Type B pancreatic cell (in vitro differentiated cells): ENCODE results near the gene HOXC11. TPM values are rescaled to one million over a fixed set of nuclear protein-coding genes. Genes with fewer than 3 reads are reported as not detected.

Experiments used
- DNase-seq: peaks from one replicate; pipeline ENCODE4 v3.0.0; 2021; ENCODE audit warnings: mixed read lengths; ENCODE audit not compliant: unreplicated experiment; ENCODE audit errors: extremely low spot score
- H3K27ac Mint-ChIP-seq: 2 replicates; pipeline ENCODE4 v1.8.0; 2021; ENCODE audit warnings: mild to moderate bottlenecking, mixed read lengths
- H3K27me3 Mint-ChIP-seq: 2 replicates; pipeline ENCODE4 v1.8.0; 2021; ENCODE audit warnings: mixed read lengths
- H3K36me3 Mint-ChIP-seq: 2 replicates; pipeline ENCODE4 v1.8.0; 2021; ENCODE audit warnings: mixed read lengths
- H3K4me1 Mint-ChIP-seq: one replicate; pipeline ENCODE4 v1.8.0; 2021; ENCODE audit warnings: mixed read lengths; ENCODE audit not compliant: unreplicated experiment
- H3K4me3 Mint-ChIP-seq: 2 replicates; pipeline ENCODE4 v1.8.0; 2021; ENCODE audit warnings: mild to moderate bottlenecking, mixed read lengths
- H3K9me3 Mint-ChIP-seq: 2 replicates; pipeline ENCODE4 v1.8.0; 2021; ENCODE audit warnings: mixed read lengths
- total RNA-seq: library from RNA; stranded (reverse); gene quantifications from 2 replicates; pipeline ENCODE4 v1.2.1, GENCODE V29; 2021; ENCODE audit warnings: low replicate concordance
- TF ChIP-seq, protein P1 (sequence below): fragments of 200-600 bp; sonication (generic); conservative IDR thresholded peaks from 2 replicates; pipeline ENCODE4 v1.5.0; 2021; ENCODE audit warnings: antibody characterized with exemption, mild to moderate bottlenecking

The HOXC11 gene
- total RNA-seq, 1 donor from 2014 or later: 0.12 TPM

DNA sequence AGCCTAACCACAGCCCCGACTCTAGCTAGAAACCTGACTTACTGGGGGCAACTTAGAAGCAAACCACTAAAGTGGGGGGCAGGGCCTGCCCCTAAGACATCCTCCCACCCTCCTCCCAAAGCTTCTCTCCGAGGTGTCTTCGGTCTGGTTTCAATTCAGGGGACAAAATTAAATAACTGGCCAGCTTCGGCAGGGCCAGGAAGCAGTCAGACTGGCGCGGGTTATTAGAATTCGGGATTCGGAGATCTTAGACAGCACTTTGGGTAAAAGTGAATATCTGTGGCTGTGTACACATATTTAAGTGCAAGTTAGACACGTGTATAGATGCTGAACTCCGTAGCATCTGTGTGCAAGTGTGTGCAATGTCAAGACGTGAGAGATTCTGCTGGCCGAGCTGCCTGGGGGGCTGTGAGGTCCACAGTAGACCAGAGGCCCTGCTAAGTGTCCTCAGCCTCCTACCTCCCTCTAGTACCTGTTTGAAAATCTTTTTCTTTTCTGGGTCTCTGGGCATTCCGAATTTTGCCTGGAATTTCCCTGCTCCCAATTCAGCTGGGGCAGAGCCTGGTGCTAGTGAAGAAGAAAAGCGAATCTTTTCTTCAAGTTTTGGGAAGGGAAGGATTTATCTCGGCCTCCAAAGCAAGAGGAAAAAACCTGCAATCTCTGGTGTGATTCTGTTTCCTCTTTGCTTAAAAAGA, 8.0 kb downstream of the HOXC11 start:
- no peak overlapping the region for H3K27ac Mint-ChIP-seq
- H3K4me3 Mint-ChIP-seq: no peak overlapping the region
- H3K36me3 Mint-ChIP-seq: no peaks in the 10 kb centered on the region
- peaks cover 98% of the 10 kb centered on the region for H3K27me3 Mint-ChIP-seq
- H3K4me1 Mint-ChIP-seq: peaks cover 6% of the 10 kb centered on the region
- no peaks in the 10 kb centered on the region for H3K9me3 Mint-ChIP-seq
- no peak for DNase-seq
- TF ChIP-seq, protein P1, sequence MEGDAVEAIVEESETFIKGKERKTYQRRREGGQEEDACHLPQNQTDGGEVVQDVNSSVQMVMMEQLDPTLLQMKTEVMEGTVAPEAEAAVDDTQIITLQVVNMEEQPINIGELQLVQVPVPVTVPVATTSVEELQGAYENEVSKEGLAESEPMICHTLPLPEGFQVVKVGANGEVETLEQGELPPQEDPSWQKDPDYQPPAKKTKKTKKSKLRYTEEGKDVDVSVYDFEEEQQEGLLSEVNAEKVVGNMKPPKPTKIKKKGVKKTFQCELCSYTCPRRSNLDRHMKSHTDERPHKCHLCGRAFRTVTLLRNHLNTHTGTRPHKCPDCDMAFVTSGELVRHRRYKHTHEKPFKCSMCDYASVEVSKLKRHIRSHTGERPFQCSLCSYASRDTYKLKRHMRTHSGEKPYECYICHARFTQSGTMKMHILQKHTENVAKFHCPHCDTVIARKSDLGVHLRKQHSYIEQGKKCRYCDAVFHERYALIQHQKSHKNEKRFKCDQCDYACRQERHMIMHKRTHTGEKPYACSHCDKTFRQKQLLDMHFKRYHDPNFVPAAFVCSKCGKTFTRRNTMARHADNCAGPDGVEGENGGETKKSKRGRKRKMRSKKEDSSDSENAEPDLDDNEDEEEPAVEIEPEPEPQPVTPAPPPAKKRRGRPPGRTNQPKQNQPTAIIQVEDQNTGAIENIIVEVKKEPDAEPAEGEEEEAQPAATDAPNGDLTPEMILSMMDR: no peak

DNA sequence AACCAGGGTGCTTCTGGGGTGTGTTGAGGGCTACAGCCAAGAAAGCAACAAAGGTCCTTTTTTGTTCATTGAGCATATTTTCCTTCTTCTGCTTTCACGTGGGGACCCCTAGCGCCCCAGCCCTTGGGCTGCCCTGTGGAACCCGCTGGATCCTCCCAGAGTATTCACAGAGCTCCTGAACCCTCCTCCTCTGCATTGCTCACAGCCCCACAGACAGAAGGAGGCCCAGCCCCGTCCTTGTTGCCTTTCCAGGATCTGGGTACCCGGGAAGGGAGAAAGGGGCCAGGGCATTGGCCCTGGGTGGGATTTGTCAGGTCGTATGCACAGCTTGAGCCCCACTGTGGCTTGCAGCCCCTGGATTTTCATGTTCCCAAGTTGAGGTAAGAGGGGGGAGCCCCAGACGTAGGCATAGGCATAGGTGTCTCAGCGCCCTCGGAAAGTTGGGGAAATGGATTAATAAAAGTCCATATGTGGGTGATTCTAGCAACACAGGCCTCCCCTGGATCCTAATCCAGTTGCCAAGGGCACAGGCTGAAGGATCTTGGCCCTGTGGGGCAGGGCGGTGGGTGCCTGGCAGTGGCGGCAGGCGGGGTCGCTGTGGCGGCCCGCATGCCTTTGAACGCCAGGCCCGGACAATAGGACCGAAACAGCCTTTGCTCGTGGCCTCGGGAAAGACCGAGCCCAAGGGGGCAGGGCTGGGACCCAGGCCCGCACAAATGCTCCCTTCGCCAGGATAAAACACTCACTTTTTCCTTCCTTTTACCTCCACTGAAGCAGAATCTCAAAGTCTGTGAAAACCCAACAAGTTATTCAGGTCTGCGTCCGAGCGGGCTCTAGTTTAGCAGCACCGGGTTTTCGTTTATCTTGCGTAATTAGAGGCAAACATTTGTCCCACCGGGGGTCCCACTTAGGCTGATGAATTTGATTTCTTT, 9.0 kb downstream of the HOXC11 start:
- H3K27ac Mint-ChIP-seq: no peak overlapping the region

DNA sequence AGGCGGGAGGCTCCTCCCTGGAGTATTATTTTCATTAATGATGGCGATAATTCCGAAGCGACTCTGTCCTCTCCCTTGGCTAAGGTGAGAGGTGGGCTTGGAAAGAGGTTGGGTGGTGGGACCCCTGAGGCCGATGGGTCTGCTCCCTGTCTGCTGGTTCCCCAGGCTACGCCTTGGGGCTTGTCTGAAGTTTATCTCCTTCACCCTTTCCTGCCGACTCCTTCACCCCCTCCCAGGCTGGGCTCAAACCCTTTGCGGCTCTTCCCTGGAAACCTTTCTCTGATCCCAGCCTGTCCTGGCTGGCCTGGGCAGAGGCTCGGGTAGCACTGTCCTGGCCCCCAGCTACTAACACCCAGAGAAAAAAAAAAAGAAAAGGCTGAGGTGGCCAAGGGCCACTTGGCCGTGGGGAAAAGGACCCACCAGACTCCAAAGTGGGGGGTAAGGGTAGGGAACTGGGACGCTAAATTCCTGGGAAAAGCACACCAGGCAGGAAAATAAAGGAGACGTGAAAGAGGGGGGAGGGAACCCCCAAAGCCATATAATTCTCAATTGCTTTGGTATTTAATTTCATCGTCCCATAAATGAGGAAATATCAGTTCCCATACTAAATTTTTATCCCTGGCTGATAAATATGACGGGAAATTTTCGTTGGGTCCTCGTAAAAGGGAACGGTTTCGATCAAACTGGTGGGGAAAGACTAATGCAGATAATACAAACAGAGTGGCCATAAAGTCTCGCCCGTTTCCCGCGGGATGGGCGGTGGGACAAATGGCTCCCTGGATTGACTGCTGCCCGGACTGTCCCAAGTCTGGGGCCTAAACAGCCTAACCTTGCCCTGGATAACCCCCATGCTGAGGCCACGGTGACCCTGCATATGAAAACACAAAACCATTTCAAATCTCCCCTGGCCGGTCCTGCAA, 10.0 kb downstream of the HOXC11 start:
- no peak for DNase-seq
- H3K27ac Mint-ChIP-seq: peak overlapping the region; percentile 29
- H3K27me3 Mint-ChIP-seq: peaks cover 98% of the 10 kb centered on the region
- no peak overlapping the region for H3K4me3 Mint-ChIP-seq
- no peaks in the 10 kb centered on the region for H3K9me3 Mint-ChIP-seq
- no peaks in the 10 kb centered on the region for H3K36me3 Mint-ChIP-seq
- TF ChIP-seq, protein P1: no peak
- peaks cover 6% of the 10 kb centered on the region for H3K4me1 Mint-ChIP-seq

More for the DNA sequence above, 9.0 kb downstream of the HOXC11 start:
- TF ChIP-seq, protein P1: no peak
- H3K36me3 Mint-ChIP-seq: no peaks in the 10 kb centered on the region
- H3K9me3 Mint-ChIP-seq: no peaks in the 10 kb centered on the region
- H3K27me3 Mint-ChIP-seq: peaks cover 98% of the 10 kb centered on the region
- no peak overlapping the region for H3K4me3 Mint-ChIP-seq
- H3K4me1 Mint-ChIP-seq: peaks cover 6% of the 10 kb centered on the region
- DNase-seq: no peak

DNA sequence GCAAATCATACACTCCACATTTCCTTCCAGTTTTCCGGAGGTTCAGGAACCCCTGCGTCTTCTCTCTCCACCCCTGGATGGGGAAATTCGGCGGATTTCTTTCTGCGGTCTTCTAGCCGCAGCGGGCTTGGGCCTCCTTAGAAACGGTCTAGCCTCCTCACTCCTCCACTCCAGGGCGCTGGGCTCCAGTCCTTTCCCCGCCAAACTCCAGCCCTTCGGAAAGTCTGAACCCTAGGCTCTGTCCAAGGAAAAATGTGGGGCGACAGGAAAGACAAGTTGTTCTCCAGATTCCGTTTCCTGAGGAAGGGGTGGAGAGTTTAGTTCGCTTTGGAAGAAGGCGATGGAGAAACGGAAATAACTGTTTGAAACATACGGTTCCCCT, 10.6 kb downstream of the HOXC11 start:
- Mint-ChIP-seq H3K9me3 (no peaks in the 10 kb centered on the region), H3K36me3 (no peaks in the 10 kb centered on the region), H3K4me3 (no peak overlapping the region), H3K4me1 (peaks cover 6% of the 10 kb centered on the region), H3K27ac (peak overlapping the region; percentile 29), H3K27me3 (peaks cover 98% of the 10 kb centered on the region)
- no peak for DNase-seq
- TF ChIP-seq, protein P1: no peak

DNA sequence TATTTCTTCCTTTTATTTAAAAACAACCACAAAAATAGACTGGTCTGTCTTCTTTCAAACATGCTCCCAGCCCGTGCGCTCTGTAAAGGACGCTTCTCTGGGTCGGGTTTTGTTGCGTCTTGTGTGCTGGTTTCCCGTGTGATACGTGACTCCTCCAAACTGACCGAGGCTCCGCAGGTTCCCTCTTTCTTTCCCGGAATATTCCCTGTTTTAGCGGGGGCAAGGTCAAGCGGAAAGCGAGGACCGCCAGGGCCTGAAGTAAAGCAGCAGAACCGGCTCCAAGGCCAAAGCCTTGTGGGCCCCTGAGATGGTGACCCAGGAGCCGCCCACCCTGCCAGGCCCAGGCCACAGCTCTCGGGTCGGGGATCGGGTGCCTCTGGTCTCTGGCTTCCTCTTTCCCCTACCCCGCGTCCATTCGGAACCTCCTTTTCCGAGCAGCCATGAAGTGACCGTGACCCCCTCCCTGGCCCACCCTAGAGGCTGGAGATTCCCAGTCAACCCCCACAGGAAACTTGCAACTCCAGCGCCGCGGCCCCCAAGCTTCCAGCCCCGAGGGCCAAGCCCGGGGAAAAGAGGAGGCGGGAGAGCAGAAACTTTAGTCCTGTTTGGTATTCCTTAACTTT, 11.1 kb downstream of the HOXC11 start:
- H3K27me3 Mint-ChIP-seq: peaks cover 98% of the 10 kb centered on the region
- H3K36me3 Mint-ChIP-seq: no peaks in the 10 kb centered on the region
- no peak for DNase-seq
- no peak overlapping the region for H3K27ac Mint-ChIP-seq
- peaks cover 7% of the 10 kb centered on the region for H3K4me1 Mint-ChIP-seq
- TF ChIP-seq, protein P1: no peak
- no peaks in the 10 kb centered on the region for H3K9me3 Mint-ChIP-seq
- no peak overlapping the region for H3K4me3 Mint-ChIP-seq
